Measurements from ENCODE around the gene MYMK.
A peak's percentile ranks its signal among the peaks of the same experiment; 100 is the strongest.
"Not testable (repeated sequence)": the region's sequence is repeated elsewhere in the genome, so short reads cannot be mapped to it uniquely, and the experiment has no call there.

Gene MYMK

DNA sequence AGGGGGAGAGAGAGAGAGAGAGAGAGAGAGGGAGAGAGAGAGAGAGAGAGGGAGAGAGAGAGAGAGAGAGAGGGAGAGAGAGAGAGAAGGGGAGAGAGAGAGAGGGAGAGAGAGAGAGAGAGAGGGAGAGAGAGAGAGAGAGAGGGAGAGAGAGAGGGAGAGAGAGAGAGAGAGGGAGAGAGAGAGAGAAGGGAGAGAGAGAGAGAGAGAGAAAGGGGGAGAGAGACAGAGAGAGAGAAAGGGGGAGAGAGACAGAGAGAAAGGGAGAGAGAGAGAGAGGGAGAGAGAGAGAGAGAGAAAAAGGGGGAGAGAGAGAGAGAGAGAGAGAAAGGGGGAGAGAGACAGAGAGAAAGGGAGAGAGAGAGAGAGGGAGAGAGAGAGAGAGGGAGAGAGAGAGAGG is 39.1 kb upstream of the MYMK start:
- H3K27ac ChIP-seq; DNase-seq (ENCODE audit: low spot score); H3K4me3 ChIP-seq: not testable (repeated sequence)
- peak; percentile 34 for TF ChIP-seq CTCF (IDR thresholded peaks at IDR 0.05)

DNA sequence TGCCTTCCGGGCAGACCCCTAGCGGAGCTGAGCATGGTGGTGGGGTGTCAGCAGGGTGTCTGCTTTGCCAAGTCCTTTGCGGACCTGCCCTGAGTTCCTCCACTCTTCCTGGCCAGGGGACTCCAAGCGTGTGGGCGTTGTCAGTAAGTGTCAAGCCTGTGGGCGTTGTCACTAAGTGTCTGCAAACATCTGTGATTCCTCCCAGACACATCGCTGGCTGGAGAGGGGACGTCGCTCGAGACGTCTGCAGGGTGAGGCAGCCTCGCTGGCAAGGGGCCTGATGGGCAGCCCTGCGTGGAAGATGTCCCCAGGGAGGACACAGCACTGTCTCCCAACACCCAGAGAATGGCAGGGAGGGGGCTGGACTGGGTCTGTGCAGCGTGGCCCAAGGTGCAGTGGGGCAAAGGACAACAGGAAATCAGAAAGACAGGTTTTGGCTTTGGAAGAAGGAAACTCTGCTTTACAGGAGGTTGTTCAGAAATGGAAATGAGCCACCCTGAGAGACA is 38.6 kb upstream of the MYMK start:
- no peak for DNase-seq (ENCODE audit: low spot score)
- TF ChIP-seq CTCF (IDR thresholded peaks at IDR 0.05) = no peak
- Histone ChIP-seq H3K27ac (peak overlapping the region in 1 of 2 donors; percentile 71), H3K4me3 (peak overlapping the region; percentile 17)

GRCh38 chr9:133562611-133563290 is 38.0 kb upstream of the MYMK start:
- H3K4me3 ChIP-seq = peak overlapping the region; percentile 17
- TF ChIP-seq CTCF (IDR thresholded peaks at IDR 0.05) = no peak
- H3K27ac ChIP-seq = peak overlapping the region in 1 of 2 donors; percentile 71
- DNase-seq (ENCODE audit: low spot score) = no peak

GRCh38 chr9:133561976-133562554 is 37.3 kb upstream of the MYMK start:
- Histone ChIP-seq H3K4me3 (no peak overlapping the region), H3K27ac (no peak overlapping the region)
- DNase-seq (ENCODE audit: low spot score) = no peak
- no peak for TF ChIP-seq CTCF (IDR thresholded peaks at IDR 0.05)

DNA sequence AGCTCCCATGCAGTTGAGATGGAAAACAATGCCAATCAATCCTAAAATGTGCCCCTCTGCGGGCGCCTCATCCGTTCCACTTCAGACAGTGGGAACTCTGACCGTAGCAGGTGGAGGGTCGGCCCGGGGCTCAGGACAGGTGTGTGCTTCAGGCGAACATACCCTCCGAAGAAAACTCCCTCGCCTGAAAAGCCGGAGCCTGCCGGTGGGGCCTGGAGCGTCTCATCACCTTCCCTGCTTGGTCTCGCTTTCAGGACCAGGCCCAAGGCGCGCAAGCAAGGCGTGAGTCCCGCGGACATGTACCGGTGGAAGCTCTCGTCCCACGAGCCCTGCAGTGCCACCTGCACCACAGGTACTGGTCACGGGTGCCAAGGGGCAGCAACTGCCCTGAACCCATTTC is 36.2 kb upstream of the MYMK start:
- H3K4me3 ChIP-seq = no peak overlapping the region
- no peak overlapping the region for H3K27ac ChIP-seq
- no peak for DNase-seq (ENCODE audit: low spot score)
- no peak for TF ChIP-seq CTCF (IDR thresholded peaks at IDR 0.05)

DNA sequence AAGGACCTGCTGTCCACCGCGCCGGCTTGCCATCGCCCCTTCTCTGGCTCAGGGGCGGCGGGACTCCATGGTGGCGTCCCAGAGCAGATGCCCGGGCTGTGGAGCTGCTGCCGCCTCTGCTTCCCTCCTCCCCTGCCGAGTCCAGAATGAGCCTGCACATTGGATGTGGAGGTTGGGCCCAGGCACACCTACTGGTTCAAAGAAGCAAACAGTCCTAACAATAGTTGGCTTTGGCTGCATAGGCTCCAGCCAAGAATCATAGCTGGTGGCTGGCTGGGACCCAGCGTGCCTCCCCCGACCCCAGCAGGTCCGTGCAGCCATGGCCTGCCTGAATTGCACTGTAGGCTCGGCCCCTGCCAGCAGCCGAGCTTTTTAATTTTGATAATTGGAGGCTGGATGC is 35.6 kb upstream of the MYMK start:
- H3K4me3 ChIP-seq = no peak overlapping the region
- DNase-seq (ENCODE audit: low spot score) = no peak
- no peak for TF ChIP-seq CTCF (IDR thresholded peaks at IDR 0.05)
- H3K27ac ChIP-seq = no peak overlapping the region

Data from coronary artery (tissue), 2 donors.